Stimulated activated CD4-positive, alpha-beta T cell treated with anti-CD3 and anti-CD28 coated beads, Interleukin-4, amount 100 ng/mL, for 24 hours (primary cell): ENCODE measurements around the gene CFAP58.
"Not testable (repeated sequence)": the region's sequence is repeated elsewhere in the genome, so short reads cannot be mapped to it uniquely, and the experiment has no call there.

Experiments used
- DNase-seq: peaks from one replicate; pipeline ENCODE4 v3.0.0-alpha.2; 2020

CFAP58 gene

DNA sequence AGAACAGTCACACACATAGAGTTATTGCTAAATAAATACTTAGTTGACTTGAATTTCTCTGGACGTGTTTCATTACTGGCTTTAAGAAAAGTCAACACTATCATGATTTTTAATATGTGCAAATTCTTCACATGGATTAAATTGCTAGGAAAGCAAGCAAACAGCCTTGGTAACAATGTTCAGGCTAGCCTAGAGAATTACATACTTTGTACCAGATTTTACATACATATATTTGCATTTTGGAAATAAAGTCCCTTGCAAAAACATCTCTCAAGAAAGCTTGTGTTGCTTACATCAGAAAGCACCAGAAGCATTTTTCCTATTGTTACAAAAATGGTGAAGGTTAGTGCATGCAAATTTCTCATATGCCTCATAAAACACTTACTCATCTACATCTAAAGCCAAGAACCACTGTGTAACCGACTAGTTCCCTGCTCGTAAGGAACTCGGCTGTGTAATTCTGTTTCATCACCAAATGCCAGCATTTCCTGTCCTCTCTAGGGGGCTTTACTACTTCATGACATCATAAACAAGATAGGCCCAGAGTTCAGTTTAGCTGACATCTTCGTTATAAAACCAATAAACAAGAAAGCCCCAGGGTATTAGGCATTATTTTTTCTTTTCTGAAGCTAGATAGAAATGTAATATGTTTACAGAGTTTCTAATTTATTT is 87.8 kb downstream of the CFAP58 start:
- DNase-seq, result no peak

DNA sequence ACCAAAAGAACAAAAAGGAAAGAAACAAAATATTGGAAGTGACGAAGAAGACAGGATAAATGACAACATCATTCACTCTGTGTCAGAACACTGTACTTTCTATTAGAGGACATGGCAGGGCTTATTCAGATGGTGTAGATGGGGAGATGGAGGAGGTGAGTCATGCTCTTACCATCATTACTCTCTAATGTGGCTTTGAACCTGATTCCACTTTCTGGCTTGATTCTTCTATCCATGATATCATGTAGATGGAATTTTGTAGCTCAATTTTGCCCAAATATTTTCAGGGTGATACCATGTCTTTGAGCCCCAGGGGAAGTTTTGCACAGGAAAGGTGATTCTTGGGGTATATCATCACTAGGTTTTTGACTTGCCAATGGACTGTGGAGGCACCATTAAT is 91.7 kb downstream of the CFAP58 start:
- no peak for DNase-seq

DNA sequence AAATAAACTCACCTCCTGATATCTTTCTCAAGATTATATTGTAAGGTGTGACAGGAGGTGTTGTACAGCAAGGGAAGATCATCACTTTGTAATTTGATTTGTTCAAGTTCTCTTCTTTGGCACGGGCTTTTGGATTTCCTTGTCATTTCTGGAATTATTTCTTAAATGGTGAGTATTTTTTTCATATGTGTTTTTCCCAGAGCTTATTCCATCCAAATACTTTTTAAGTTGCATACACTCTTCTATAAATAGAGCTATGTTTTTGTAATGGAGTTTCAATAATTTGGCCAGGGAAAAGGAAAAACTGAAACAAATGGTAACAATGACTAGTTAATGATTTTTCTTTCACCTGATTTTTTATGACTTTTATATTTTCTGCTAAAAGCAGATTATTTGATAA is 92.5 kb downstream of the CFAP58 start:
- no peak for DNase-seq

DNA sequence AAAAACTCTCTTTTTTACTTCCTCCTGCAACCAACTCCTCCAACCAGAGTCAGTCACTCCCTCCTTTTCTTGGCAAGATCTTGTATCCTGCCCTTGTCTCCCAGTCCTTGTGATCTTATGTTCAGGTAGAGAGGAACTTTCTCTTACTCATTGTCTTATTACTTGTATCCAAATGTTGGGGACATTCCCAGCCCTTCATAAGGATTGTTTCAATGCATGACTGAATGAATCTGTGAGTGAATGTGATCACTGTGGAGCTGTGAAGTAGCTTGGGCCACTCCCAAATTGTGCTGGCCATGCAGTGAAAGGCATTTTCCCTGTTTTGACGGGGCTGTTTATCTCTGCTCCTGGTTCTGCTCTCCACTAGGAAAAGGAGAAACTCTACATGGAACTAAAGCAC is 93.7 kb downstream of the CFAP58 start:
- no peak for DNase-seq

- no peak for DNase-seq
Observed at GRCh38 chr10:104447906-104448305, 94.3 kb downstream of the CFAP58 start.

DNA sequence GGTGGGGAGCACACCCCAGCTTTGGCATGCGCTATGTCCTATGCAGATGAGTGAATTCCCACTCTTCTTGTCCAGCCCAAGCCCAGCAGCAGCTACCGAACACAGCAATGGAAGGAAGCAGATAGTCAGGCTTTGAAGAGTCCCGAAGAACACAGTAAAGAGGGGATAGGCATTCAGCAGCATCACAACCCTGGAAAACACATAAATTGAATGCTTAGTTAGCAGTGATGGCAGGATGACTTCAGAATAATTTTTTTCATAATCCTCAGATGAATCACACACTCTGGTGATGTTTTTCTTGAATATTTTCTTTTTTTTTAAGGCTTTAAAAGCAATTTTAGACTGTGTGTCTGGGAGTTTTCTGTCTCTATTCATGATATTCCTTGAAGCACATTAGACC is 95.8 kb downstream of the CFAP58 start:
- no peak for DNase-seq

- no peak for DNase-seq
Observed at GRCh38 chr10:104450490-104450889, 96.9 kb downstream of the CFAP58 start.

- no peak for DNase-seq
Observed at GRCh38 chr10:104450954-104451353, 97.3 kb downstream of the CFAP58 start.

- DNase-seq, result no peak
Observed at GRCh38 chr10:104452977-104453376, 99.3 kb downstream of the CFAP58 start.

- no peak for DNase-seq
Observed at GRCh38 chr10:104456802-104457542, 103.3 kb downstream of the CFAP58 start.

DNA sequence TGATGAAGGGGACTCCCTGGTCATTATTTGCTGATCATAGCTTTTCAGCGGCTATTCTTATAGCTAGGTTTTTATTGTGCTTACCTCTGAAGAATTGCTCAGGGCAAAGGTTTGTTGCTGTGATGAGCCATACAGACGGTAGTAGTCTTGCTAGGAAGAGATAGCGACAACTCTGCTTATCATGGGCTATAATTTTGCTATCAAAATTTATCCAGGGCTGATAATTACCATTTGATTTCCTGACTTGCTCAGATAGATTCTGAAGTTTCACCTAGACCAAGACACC is 103.9 kb downstream of the CFAP58 start:
- no peak for DNase-seq

GRCh38 chr10:104465575-104465974 is 111.9 kb downstream of the CFAP58 start:
- DNase-seq, result not testable (repeated sequence)

- DNase-seq, result not testable (repeated sequence)
Observed at GRCh38 chr10:104468818-104469217, 115.2 kb downstream of the CFAP58 start.

DNA sequence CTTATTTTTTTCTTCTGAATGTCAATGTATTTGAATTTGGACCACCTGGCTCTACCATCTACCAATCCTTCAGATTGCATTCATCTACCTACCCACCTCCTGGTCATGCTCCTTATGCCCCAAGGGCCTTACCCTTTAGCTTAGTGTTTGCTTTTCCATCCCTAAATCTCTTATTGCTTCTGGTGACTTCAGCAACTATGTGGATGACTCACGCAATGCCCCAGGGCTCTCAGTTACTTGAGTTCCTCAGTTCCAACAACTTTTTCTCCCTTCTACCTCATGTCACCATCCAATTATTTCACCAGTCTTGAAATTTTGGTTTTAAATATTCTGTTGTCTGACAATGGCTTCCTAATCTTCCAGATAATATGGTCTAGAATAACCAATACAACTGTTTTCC is 118.9 kb downstream of the CFAP58 start:
- no peak for DNase-seq

DNA sequence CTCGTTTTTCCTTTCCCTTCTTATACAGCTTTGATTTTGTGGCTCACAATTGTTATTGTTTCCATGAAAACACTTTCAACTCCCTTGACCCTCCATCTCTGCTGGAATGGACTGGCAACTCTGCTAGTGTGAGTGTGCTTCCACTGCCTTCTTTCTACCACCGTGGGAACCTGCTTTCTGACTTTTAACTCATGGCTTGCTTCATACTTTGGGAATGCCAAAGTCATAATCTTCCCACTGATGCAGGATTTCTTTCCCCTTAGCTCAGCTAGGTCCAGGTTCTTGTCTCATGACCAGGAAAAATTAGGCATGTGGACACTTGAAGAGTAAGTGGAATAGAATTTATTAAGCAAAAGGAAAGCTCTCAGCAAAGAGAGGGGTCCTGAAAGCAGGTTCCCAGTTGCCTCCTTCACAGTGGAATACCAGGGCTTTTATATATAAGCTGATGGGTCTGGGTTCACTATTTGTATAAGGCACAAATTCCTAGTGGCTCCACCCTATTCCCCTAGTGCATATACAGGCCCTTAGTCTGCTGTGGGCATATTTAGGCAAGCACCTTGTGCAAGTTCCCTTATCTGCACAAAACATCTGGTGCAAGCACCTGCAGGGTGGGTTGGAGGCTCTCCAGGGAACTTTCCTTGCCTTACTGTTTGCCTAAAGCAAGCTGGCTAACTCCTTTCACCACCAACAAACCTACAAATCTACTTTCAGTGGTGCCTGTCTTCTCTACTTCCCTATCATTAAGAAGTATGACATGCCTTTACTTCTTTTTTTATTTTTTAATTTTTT is 119.5 kb downstream of the CFAP58 start:
- DNase-seq, result no peak

DNA sequence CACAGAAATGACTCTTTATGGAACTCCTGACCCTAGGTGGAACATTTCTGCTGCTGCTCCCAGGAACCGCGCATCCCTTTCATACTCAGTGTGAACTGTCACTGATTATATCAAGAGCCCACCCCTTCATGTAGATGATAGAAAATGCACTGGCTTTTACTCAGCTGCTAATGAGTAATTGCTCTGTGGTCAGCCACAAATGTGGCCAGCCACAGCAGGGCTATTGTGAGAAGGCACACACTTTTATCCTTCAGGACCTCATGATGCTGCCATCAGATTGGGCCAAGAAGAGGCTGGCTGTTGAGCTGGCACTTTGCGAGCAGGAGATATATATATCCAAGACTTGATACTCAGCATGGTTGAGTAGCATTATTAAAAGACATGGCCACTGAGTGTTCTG is 124.7 kb downstream of the CFAP58 start:
- DNase-seq, result no peak

GRCh38 chr10:104479906-104480593 is 126.4 kb downstream of the CFAP58 start:
- DNase-seq, result no peak

GRCh38 chr10:104480797-104481196 is 127.2 kb downstream of the CFAP58 start:
- DNase-seq, result no peak

- DNase-seq, result no peak
Observed at GRCh38 chr10:104483582-104483981, 129.9 kb downstream of the CFAP58 start.

- no peak for DNase-seq
Observed at GRCh38 chr10:104485632-104486031, 132.0 kb downstream of the CFAP58 start.

GRCh38 chr10:104486803-104487202 is 133.2 kb downstream of the CFAP58 start:
- no peak for DNase-seq

GRCh38 chr10:104487794-104488438 is 134.3 kb downstream of the CFAP58 start:
- DNase-seq, result no peak

- DNase-seq, result no peak
Observed at GRCh38 chr10:104488439-104488832, 134.8 kb downstream of the CFAP58 start.
